ENCODE measurements around the gene PIK3AP1.
"Not testable (repeated sequence)": the region's sequence is repeated elsewhere in the genome, so short reads cannot be mapped to it uniquely, and the experiment has no call there.

PIK3AP1 gene

GRCh38 chr10:96695975-96696634 is 24.2 kb downstream of the PIK3AP1 start:
- no peak for DNase-seq

GRCh38 chr10:96695366-96695765 is 24.9 kb downstream of the PIK3AP1 start:
- DNase-seq, result peak; percentile 85

DNA sequence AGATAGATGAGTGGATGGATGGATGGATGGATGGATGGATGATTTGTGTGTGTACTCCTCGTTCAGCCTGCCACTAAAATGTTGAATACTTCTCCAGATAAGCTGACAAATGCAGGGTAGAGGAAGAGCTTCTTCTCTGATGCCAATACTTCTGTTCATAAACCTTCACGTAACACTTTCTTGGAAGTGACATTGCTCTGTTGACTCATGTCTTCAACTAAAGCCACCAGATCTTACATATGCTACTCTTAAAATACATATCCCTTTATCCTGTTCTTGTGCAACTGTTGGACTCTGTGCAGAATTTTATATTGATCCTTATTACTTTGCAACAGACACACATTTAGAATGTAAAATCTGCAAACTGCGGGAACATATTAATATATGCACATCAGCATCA is 26.9 kb downstream of the PIK3AP1 start:
- no peak for DNase-seq

DNA sequence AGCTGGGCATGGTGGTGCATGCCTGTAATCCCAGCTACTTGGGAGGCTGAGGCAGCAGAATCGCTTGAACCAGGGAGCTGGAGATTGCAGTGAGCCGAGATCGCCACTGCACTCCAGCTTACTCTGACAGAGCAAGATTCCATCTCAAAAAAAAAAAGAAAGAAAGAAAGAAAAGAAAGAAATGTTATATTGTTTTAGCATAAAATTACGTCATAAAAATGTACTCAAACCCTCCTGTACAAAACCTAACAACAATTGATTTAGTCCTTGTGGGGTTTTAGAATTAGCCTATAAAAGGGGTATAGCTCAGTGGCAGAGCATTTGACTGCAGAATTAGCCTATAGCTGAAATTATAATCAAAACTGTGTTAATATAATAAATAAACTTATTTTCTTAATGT is 27.9 kb downstream of the PIK3AP1 start:
- no peak for DNase-seq

DNA sequence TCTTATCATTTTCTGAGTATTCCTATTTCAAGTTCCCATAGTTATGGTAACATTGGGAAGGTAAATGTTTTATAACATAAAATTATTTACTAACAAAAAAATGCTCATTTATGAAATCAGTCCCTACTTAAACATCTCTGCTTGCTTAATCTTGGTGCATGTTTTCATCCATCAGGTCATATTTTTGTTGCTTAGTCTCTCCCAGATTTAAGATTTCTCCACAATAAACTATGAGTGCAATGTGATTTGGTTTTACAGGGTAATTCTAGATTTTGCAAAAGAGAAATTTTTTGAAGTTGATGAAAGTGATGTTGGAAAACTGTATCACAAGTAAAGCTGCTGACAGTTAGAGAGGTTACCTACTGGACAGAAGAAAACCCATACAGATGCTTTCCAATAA is 28.6 kb downstream of the PIK3AP1 start:
- DNase-seq, result no peak

DNA sequence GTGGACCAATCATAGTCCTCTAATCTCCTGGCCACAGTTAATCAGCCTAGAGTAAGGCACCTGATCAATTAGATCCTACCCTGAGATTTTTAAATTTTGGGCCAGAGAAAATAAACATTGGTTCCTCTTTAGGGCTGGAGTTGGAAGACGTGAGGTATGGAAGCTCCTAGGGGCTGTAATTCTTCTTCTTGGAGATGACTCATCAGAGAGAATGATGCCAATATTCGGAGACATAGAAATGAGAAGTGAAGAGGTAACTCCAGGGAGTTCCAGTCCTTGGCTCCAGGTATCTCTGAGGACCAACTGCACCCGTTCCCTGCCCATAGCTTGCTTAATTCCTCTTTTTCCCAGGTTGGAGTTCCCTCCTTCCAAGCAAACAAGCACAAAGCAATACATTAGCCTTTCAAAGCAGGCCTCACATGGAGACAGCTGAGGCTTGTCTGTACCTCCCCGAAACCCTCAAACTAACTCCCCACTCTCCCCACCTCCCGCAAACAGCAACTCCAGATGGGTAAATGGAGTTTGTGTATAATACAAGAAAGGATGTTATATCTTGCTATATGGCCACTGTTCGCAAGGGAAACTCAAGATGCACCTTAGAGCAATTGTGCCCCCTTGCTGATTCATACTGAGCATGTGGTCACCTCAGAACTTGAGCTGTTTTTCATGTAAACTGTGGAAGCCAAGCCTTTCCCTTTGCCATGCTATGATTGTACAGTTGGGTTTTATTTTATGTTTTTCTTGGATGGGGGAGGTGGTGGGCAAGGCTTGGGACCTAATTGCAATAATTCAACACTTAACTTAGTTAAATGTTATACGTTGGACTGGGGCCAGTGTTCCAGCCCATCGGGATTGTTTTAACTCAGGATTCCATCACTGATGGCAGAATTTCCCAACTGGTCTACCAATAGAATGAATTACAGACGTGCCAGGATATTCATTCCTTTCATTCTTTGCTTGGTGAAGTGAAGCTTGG is 29.3 kb downstream of the PIK3AP1 start:
- DNase-seq, result peak; percentile 50

- peak; percentile 91 for DNase-seq
Measured at GRCh38 chr10:96688789-96689188, 31.5 kb downstream of the PIK3AP1 start.

- no peak for DNase-seq
Measured at GRCh38 chr10:96687317-96688012, 32.8 kb downstream of the PIK3AP1 start.

DNA sequence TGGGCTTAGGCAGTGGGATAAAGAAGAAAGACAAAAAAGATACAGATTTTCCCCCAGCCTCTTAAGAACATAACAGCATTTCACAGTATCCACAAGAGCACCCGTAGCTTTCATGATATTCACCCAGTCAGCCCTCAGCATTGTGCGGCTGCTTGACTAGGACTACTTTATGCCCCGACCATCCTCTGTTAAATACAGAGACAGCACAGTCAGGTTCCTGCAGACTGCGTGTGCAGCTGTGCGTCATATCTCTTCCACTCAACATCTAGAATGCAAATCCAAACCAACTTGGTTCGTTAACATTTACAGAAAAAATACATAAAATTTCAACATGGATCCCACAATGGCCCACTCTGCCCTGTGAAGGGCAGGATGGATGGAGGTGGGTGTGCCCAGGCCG is 33.8 kb downstream of the PIK3AP1 start:
- no peak for DNase-seq

DNA sequence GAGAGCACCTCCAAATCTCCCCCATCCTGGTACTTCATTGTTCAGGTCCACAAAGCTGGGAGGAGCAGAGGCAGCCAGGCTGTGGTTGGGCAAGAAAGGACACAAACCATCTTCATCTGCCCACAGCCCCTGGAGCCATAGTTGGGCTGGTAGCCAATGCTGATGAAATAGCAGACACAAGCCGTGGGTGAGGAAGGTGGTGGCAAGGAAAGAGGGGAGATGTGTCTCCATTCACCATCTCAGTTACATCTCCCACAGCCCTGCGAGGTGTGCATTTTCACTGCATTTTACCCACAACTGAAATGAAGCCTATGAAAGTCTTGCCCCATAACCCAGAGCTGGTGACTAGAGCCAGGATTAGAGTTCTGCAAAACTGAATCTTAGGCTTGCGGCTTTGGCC is 35.0 kb downstream of the PIK3AP1 start:
- DNase-seq, result peak; percentile 42

GRCh38 chr10:96684826-96685225 is 35.5 kb downstream of the PIK3AP1 start:
- DNase-seq, result no peak

GRCh38 chr10:96683710-96684109 is 36.6 kb downstream of the PIK3AP1 start:
- no peak for DNase-seq

DNA sequence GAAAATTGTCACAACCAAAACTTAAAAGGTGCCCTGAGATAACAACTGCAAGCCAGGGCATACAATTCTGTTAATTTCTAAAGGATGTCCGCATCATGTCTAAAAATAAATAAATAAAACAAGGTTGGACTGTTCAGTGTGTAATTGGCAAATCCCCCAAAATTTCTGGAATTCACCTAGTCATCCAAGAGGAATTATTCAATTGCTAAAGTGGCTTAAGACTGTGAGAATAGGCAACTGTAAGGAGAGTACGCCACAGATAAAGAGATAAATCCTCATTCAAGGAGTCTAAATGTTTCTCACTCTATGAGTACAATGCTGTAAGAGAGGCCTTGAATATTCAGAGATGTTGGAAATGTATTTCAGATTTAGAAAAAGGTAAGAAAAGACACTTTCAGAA is 37.2 kb downstream of the PIK3AP1 start:
- no peak for DNase-seq

- DNase-seq, result no peak
Measured at GRCh38 chr10:96681524-96681923, 38.8 kb downstream of the PIK3AP1 start.

- DNase-seq, result not testable (repeated sequence)
Measured at GRCh38 chr10:96680463-96680862, 39.9 kb downstream of the PIK3AP1 start.

DNA sequence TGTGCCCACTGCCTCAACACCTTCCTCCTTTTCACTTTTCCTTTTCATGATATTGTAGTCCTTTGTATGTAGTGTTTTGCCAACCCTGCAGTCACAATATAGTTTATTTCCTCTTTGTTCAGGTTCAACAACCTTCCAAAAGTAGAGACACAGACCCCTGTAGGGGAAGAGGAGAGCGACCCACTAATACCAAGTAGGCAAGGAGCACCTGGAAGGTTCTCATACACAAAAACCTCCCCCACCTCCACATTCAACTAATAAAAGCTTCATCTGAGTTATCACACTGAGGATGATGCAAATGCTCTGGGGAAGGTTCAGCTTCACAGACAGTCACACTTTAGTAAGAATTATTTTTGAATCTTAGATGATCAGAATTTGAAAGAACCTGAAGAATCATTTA is 41.6 kb downstream of the PIK3AP1 start:
- DNase-seq, result no peak

DNA sequence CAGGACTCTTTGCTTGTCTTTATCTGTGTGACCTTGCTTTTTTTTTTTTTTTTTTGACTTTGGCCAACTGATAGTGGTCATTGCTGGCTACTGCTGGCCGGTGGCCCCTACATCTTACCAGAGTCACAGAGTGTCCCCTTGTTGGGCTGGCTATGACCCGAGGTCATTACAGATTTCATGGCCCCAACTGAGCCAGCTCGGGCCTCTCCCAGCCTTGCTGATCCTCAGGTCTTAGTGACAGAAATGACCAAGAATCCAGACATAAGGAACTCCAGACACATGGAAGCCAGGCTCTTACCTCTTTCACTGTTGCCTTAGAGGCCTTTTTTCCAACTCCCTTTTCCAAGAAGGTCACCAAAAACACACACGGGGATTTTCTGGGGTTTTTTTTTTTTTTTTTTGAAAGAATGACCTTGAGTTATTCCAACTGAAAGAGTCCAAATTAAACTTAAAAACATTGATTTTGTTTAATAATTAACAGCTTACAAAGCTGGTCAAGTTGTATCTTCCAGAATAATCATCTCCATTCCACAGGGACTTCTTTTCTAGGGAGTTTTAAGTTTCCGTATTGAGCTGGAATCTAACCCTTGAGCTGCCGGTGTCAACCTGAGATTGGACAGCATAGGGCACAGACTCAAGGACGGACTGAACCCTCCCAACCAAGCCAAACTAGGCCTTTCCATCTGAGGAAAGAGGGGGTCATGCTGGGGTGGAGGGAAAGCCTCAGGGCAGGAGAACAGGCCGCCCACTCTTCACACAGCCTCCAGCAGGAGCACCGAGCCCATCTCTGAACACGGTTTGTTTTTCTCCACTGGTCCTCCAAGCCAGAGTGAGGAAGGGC is 43.8 kb downstream of the PIK3AP1 start:
- DNase-seq, result no peak

DNA sequence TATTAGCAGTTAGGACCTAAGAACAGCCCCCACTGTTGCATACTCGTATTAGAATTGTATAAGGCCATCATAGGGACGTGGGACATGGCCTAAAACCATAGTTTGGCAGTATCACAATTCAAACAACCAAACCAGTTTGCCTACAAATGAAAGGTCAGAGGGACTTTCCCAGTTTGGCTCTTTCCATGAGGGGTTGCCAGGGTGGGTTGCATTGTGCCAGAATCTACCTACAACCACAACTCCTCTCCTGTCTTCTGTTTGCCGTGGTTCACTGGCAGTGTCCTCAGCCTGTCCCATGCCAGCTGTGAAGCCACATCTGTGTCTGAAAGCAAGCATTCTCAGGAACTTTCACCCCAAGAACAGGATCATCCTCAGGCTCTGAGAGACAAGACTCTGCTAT is 44.5 kb downstream of the PIK3AP1 start:
- DNase-seq, result no peak

DNA sequence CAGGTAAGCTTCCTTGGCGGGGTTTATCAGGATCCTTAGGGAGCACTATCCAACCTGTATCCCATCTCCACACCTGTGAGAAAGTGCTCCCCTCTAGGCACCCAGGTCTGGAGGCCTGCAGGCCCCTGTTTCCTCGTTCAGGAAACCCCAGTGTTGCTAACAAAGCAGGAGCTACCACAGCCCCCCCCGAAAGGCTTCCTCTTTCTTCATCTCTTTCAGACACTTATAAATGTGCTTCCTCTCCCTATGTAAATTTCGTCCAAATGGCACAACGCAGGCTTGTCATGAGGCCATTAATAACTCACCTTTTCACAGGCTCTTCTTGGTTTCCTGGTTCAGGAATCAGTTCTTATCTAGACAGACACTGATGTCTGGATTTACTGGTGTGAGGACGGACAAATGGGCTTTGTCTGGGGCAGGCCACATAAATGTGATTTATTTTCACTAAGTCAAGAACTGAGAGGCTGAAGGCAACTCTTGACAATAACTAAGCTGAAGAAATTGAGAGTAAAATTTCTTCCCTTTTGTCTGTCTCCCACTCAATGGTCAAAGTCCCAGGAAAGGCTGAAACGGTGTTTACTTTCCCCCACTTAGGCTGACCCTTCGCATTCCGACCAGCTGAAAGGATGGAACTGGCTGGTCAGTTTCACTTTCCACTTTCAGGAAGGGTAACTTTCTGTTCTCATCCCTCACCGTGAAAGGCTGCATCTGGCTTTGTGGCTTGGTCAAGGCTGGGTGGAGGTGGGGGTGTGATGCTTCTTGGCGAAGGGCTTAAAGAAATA is 46.8 kb downstream of the PIK3AP1 start:
- DNase-seq, result peak; percentile 88

- DNase-seq, result no peak
Measured at GRCh38 chr10:96672481-96673175, 47.7 kb downstream of the PIK3AP1 start.

DNA sequence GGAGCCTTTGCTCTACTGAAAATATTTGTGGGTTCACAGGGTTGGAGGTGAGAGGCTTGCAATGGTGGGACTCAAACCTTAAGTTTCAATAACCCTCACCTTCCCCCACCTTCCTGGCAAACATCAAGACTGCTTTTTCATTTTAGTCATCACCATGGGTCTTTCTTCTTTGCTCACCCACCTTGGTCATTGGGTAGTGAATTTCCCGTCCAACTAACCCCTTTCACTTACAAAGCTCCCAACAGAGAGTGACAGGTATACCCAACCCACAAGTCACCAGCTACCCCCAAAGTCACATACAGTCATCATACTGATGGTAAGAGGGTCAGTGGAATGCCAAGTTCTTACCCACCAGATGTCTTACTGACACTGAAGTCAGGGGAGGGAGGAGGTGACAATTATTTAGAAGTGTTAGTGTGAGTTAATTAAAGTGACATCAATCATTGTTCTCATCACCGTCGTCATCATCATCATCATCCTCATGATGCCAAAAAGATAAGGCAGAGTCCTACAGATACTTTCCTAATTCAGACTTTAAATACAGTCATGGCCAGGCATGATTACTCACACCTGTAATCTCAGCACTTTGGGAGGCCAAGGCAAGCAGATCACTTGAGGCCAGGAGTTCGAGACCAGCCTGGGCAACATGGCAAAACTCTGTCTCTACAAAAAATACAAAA is 49.0 kb downstream of the PIK3AP1 start:
- no peak for DNase-seq

Data from OCI-M1 (cell line).